H1 (cell line): ENCODE measurements around the gene RUNX1. TPM values are rescaled to one million over a fixed set of nuclear protein-coding genes. Genes with fewer than 3 reads are reported as not detected.

ENCODE experiments used
- CTCF ChIA-PET: fragments of 300-600 bp; sonication (Branson Sonifier 250); formaldehyde crosslinking; loops from one replicate; lab custom pipeline; 2021; ENCODE audit not compliant: partially characterized antibody; lab: Charles Lee
- POLR2A ChIA-PET: fragments of 300-600 bp; sonication (Branson Sonifier 250); formaldehyde crosslinking; loops from one replicate; lab custom pipeline; 2021; ENCODE audit warnings: inconsistent platforms; ENCODE audit not compliant: partially characterized antibody; lab: Charles Lee
- DNase-seq, 2 experiments: peaks; one replicate each; pipeline versions ENCODE4 v3.0.0 to v3.0.0-alpha.2; 2010 to 2022; ENCODE audit warnings: low spot score in 2 of 2, low read depth in 1 of 2, mixed read lengths in 1 of 2
- FAIRE-seq: peaks from 2 replicates; lab custom pipeline; 2011; peaks lifted over from hg19 to GRCh38; lab: Jason Lieb, UNC
- H2AFZ ChIP-seq: 2 replicates; pipeline ENCODE4 v1.8.1; 2012; ENCODE audit warnings: low read length, inconsistent platforms
- H2AK5ac ChIP-seq: 2 replicates; pipeline ENCODE4 v1.6.1; 2013; ENCODE audit warnings: low read depth, low read length
- H2BK120ac ChIP-seq: replicated peaks from 2 replicates; pipeline ENCODE3; 2013; ENCODE audit warnings: low read depth, low read length, inconsistent platforms
- H2BK12ac ChIP-seq: 2 replicates; pipeline ENCODE4 v1.6.1; 2013; ENCODE audit warnings: low read depth, low read length
- H2BK15ac ChIP-seq: 2 replicates; pipeline ENCODE4 v1.6.1; 2013; ENCODE audit warnings: low read length
- H2BK20ac ChIP-seq: 2 replicates; pipeline ENCODE4 v1.6.1; 2013; ENCODE audit warnings: low read length
- H2BK5ac ChIP-seq: 2 replicates; pipeline ENCODE4 v1.6.1; 2013; ENCODE audit warnings: low read depth, low read length
- H3K14ac ChIP-seq: 2 replicates; pipeline ENCODE4 v1.6.1; 2013; ENCODE audit warnings: inconsistent platforms; ENCODE audit not compliant: insufficient read length
- H3K18ac ChIP-seq: 2 replicates; pipeline ENCODE4 v1.6.1; 2013; ENCODE audit warnings: low read length; ENCODE audit errors: extremely low read depth
- H3K23ac ChIP-seq: 2 replicates; pipeline ENCODE4 v1.6.1; 2013; ENCODE audit warnings: inconsistent platforms; ENCODE audit not compliant: insufficient read length
- H3K23me2 ChIP-seq: 2 replicates; pipeline ENCODE4 v1.6.1; 2013; ENCODE audit warnings: low read depth, low read length
- H3K27ac ChIP-seq: 2 replicates; pipeline ENCODE4 v1.6.1; 2011; ENCODE audit warnings: low read depth, low read length, inconsistent platforms
- H3K27me3 ChIP-seq, 4 experiments: replicated peaks in 1 of 4; 1 replicate in 1 of 4; 2 replicates in 3 of 4; pipeline versions ENCODE4 v1.6.1 to v1.8.1; 2011 to 2013; ENCODE audit warnings: low read length in 3 of 4, mild to moderate bottlenecking in 3 of 4, inconsistent platforms in 2 of 4, mixed read lengths in 2 of 4, moderate library complexity in 1 of 4; ENCODE audit not compliant: control insufficient read depth in 3 of 4, insufficient read depth in 3 of 4; ENCODE audit errors: extremely low read depth in 1 of 4
- H3K36me3 ChIP-seq, 4 experiments: 2 replicates each; pipeline versions ENCODE4 v1.6.1 to v1.8.1; 2011 to 2013; ENCODE audit warnings: mild to moderate bottlenecking in 4 of 4, low read length in 3 of 4, moderate library complexity in 2 of 4, control low read depth in 1 of 4, inconsistent platforms in 1 of 4; ENCODE audit not compliant: insufficient read depth in 4 of 4, control insufficient read depth in 2 of 4
- H3K4ac ChIP-seq: replicated peaks from 2 replicates; pipeline ENCODE3; 2013; ENCODE audit warnings: low read length, low read depth, mixed read lengths, inconsistent platforms; ENCODE audit not compliant: insufficient read length
- H3K4me1 ChIP-seq, 4 experiments: replicated peaks in 1 of 4; 1 replicate in 1 of 4; 2 replicates in 3 of 4; pipeline versions ENCODE4 v1.6.1 to v1.8.1; 2011 to 2013; ENCODE audit warnings: low read length in 3 of 4, inconsistent platforms in 2 of 4, mixed read lengths in 1 of 4; ENCODE audit not compliant: insufficient read depth in 4 of 4, control insufficient read depth in 3 of 4
- H3K4me2 ChIP-seq, 2 experiments: 2 replicates each; pipeline versions ENCODE4 v1.6.1 to v1.8.1; 2011 to 2013; ENCODE audit warnings: low read depth in 2 of 2, low read length in 2 of 2, control low read depth in 1 of 2, inconsistent platforms in 1 of 2, mild to moderate bottlenecking in 1 of 2; ENCODE audit not compliant: insufficient read depth in 1 of 2
- H3K4me3 ChIP-seq, 4 experiments: fragments of 200-600, 300-600 bp in 1 of 4; sonication (generic), shearing (Covaris generic), sonication (Bioruptor Twin) in 1 of 4; 2 replicates each; pipeline versions ENCODE4 v1.5.1 to v1.8.1; 2011 to 2016; ENCODE audit warnings: low read length in 4 of 4, low read depth in 3 of 4, control low read depth in 2 of 4, inconsistent platforms in 2 of 4, mild to moderate bottlenecking in 2 of 4, mixed read lengths in 1 of 4, moderate library complexity in 1 of 4; ENCODE audit not compliant: insufficient read depth in 2 of 4; ENCODE audit errors: extremely low read depth in 1 of 4
- H3K56ac ChIP-seq: replicated peaks from 2 replicates; pipeline ENCODE3; 2013; ENCODE audit warnings: low read depth, mild to moderate bottlenecking, mixed read lengths, low read length, inconsistent platforms; ENCODE audit not compliant: insufficient read length
- H3K79me1 ChIP-seq: 2 replicates; pipeline ENCODE4 v1.6.1; 2013; ENCODE audit warnings: low read depth, low read length, control low read depth
- H3K79me2 ChIP-seq, 2 experiments: 2 replicates each; pipeline versions ENCODE4 v1.6.1 to v1.8.1; 2012 to 2013; ENCODE audit warnings: low read length in 2 of 2, mild to moderate bottlenecking in 2 of 2, inconsistent platforms in 1 of 2; ENCODE audit not compliant: insufficient read depth in 2 of 2, control insufficient read depth in 1 of 2
- H3K9ac ChIP-seq, 4 experiments: replicated peaks in 1 of 4; 1 replicate in 1 of 4; 2 replicates in 3 of 4; pipeline versions ENCODE4 v1.6.1 to v1.8.1; 2011 to 2013; ENCODE audit warnings: low read depth in 3 of 4, low read length in 3 of 4, control low read depth in 2 of 4, mild to moderate bottlenecking in 2 of 4, moderate library complexity in 2 of 4, inconsistent platforms in 1 of 4; ENCODE audit errors: extremely low read depth in 1 of 4
- H3K9me3 ChIP-seq, 2 experiments: 2 replicates each; pipeline versions ENCODE4 v1.6.1 to v1.8.1; 2012 to 2013; ENCODE audit warnings: mild to moderate bottlenecking in 2 of 2, moderate library complexity in 2 of 2, control low read depth in 1 of 2, inconsistent platforms in 1 of 2, low read depth in 1 of 2, low read length in 1 of 2, mixed read lengths in 1 of 2; ENCODE audit not compliant: insufficient read depth in 2 of 2
- H4K20me1 ChIP-seq, 2 experiments: replicated peaks in 1 of 2; 2 replicates each; pipeline versions ENCODE3 to v1.8.1; 2011 to 2013; ENCODE audit warnings: inconsistent platforms in 2 of 2, low read length in 2 of 2, mild to moderate bottlenecking in 1 of 2; ENCODE audit not compliant: insufficient read depth in 2 of 2, control insufficient read depth in 1 of 2
- H4K5ac ChIP-seq: 2 replicates; pipeline ENCODE4 v1.6.1; 2013; ENCODE audit warnings: low read length, low read depth, mixed read lengths, inconsistent platforms; ENCODE audit not compliant: insufficient read length
- H4K8ac ChIP-seq: 2 replicates; pipeline ENCODE4 v1.8.0; 2013; ENCODE audit warnings: mild to moderate bottlenecking, moderate library complexity, low read length, inconsistent platforms; ENCODE audit not compliant: insufficient read depth; ENCODE audit errors: extremely low read depth
- H4K91ac ChIP-seq: replicated peaks from 2 replicates; pipeline ENCODE3; 2013; ENCODE audit warnings: low read length, mixed read lengths, inconsistent platforms; ENCODE audit not compliant: insufficient read length
- GABPA ChIP-seq: IDR thresholded peaks from 2 replicates; pipeline ENCODE4 v1.6.1; 2011; ENCODE audit warnings: mild to moderate bottlenecking, low read length, moderate library complexity, borderline replicate concordance; ENCODE audit not compliant: insufficient read depth
- RNF2 ChIP-seq: fragments of 200-900, 300-1000 bp; sonication (generic); IDR thresholded peaks from 2 replicates; pipeline ENCODE4 v1.7.1; 2016; ENCODE audit warnings: borderline replicate concordance, low read depth, mild to moderate bottlenecking, antibody characterized with exemption, low read length; ENCODE audit not compliant: poor library complexity, severe bottlenecking; ENCODE audit errors: missing control alignments
- SIRT6 ChIP-seq: IDR thresholded peaks from one replicate; pipeline ENCODE4 v1.7.1; 2012; ENCODE audit warnings: low read length, inconsistent platforms
- TAF1 ChIP-seq: IDR thresholded peaks from 2 replicates; pipeline ENCODE4 v1.6.1; 2011; ENCODE audit warnings: mild to moderate bottlenecking, low read depth, low read length
- WGBS, 2 experiments: shearing (Covaris generic) in 1 of 2; methylation state at CpG; one replicate each; pipeline versions ENCODE4 v1.1.6 to v1.1.7; 2013 to 2015; ENCODE audit warnings: low lambda C conversion rate in 2 of 2, mixed read lengths in 2 of 2, inconsistent platforms in 1 of 2, low coverage in 1 of 2, missing lambda C conversion rate in 1 of 2; ENCODE audit not compliant: insufficient replicate concordance in 2 of 2, insufficient coverage in 1 of 2, insufficient read length in 1 of 2; ENCODE audit errors: extremely low coverage in 1 of 2, missing lambda C conversion rate in 1 of 2; 5-methylcytosine and 5-hydroxymethylcytosine counted together
- polyA plus RNA-seq, 7 experiments: library from polyadenylated mRNA; depleted of rRNA in 3 of 7; stranded (reverse) in 5 of 7; unstranded in 2 of 7; fragments of >200 nt in 5 of 7; fragments of 200-250 nt in 2 of 7; gene quantifications; 1 replicate in 5 of 7; 2 replicates in 1 of 7; 4 replicates in 1 of 7; pipeline versions ENCODE4 v1.2.1 to v1.2.3, GENCODE V29; 2011 to 2013; ENCODE audit warnings: missing spikeins in 2 of 7, mixed read lengths in 2 of 7
- total RNA-seq: library from RNA; stranded (reverse); fragmentation: NEBNext Ultra II Directional; extraction: Animal tissue kit (Norgen Biotek cat#: 25700); gene quantifications from 2 replicates; pipeline ENCODE4 v1.2.1, GENCODE V29; 2021

The RUNX1 gene
- total and polyA plus RNA-seq, 2 of the 8 experiments (the other 6 are each of a cell fraction or from before 2014, with no cell fraction given): 0.20 to 0.60 TPM

GRCh38 chr21:35046880-35047229 is 2.2 kb downstream of the RUNX1 start:
- H2AK5ac ChIP-seq: no peak overlapping the region
- no peak overlapping the region for H3K4me3 ChIP-seq
- TF ChIP-seq RNF2 (no peak), SIRT6 (no peak), TAF1 (no peak), GABPA (no peak)

More at GRCh38 chr21:35046880-35047229, 2.2 kb downstream of the RUNX1 start:
- H4K5ac ChIP-seq: no peak overlapping the region
- no peak overlapping the region for H3K9ac ChIP-seq
- no peak overlapping the region for H4K91ac ChIP-seq
- H3K23ac ChIP-seq: no peak overlapping the region
- no peak overlapping the region for H2BK15ac ChIP-seq
- peaks cover 2 to 4% (median 2%) of the 10 kb centered on the region in 4 experiments; a peak in 2 of 7 replicates for H3K4me1 ChIP-seq
- H3K36me3 ChIP-seq: no peaks in the 10 kb centered on the region; a peak in 1 of 8 replicates
- no peak for DNase-seq
- no peak for FAIRE-seq
- no peaks in the 10 kb centered on the region for H3K9me3 ChIP-seq
- no peak overlapping the region for H3K4ac ChIP-seq
- H2BK12ac ChIP-seq: no peak overlapping the region
- H2AFZ ChIP-seq: no peak overlapping the region
- no peak overlapping the region for H3K4me2 ChIP-seq
- H3K18ac ChIP-seq: no peak overlapping the region
- no peak overlapping the region for H3K14ac ChIP-seq
- 87% methylated on average over 8 of the region's 8 CpGs; no CpG with 5 or more reads in 1 of the 2 experiments for WGBS, 2 experiments
- no peaks in the 10 kb centered on the region for H4K20me1 ChIP-seq
- no peaks in the 10 kb centered on the region; the same call in 1 of the 2 replicates for H3K23me2 ChIP-seq
- ChIA-PET CTCF (interaction anchor here (0.6 to 1.7 kb wide), 6 partner anchors 8 to 726 kb away, joined by 3 to 4 read pairs (median 3); no protein-coding TSS in a partner anchor), POLR2A (interaction anchor here (0.8 kb wide), 1 partner anchor 159 kb away, joined by 3 read pairs; no protein-coding TSS in a partner anchor)
- 0 out of 7 replicates have a peak, but pooled peaks cover 0 to 3% (median 0%) of the 10 kb centered on the region in 4 experiments for H3K27me3 ChIP-seq
- no peaks in the 10 kb centered on the region for H3K79me2 ChIP-seq
- H2BK20ac ChIP-seq: no peak overlapping the region
- H2BK120ac ChIP-seq: no peak overlapping the region
- no peaks in the 10 kb centered on the region for H3K79me1 ChIP-seq
- H3K56ac ChIP-seq: no peak overlapping the region
- H4K8ac ChIP-seq: no peak overlapping the region
- no peak overlapping the region for H2BK5ac ChIP-seq
- H3K27ac ChIP-seq: no peak overlapping the region
